GM06990 (cell line): Measurements from ENCODE around the gene KCNAB3.

Experiments used
- DNase-seq: peaks from one replicate; pipeline ENCODE4 v3.0.0-alpha.2; 2011; ENCODE audit not compliant: insufficient read length; ENCODE audit errors: extremely low read depth
- H3K27me3 ChIP-seq: replicated peaks from 2 replicates; pipeline ENCODE4 v1.6.0; 2011; ENCODE audit warnings: low read length; ENCODE audit not compliant: control insufficient read depth, insufficient read depth
- H3K36me3 ChIP-seq: 2 replicates; pipeline ENCODE4 v1.5.1; 2011; ENCODE audit warnings: low read length; ENCODE audit not compliant: control insufficient read depth, insufficient read depth
- H3K4me3 ChIP-seq: replicated peaks from 2 replicates; pipeline ENCODE4 v1.5.1; 2011; ENCODE audit warnings: low read depth, mild to moderate bottlenecking, control low read depth, low read length
- TF ChIP-seq, protein P1 (sequence below): IDR thresholded peaks from 2 replicates; pipeline ENCODE4 v1.5.1; 2011; ENCODE audit warnings: low read length, control low read depth, mild to moderate bottlenecking, inconsistent platforms; ENCODE audit not compliant: insufficient read depth, poor library complexity, severe bottlenecking

KCNAB3 gene

DNA sequence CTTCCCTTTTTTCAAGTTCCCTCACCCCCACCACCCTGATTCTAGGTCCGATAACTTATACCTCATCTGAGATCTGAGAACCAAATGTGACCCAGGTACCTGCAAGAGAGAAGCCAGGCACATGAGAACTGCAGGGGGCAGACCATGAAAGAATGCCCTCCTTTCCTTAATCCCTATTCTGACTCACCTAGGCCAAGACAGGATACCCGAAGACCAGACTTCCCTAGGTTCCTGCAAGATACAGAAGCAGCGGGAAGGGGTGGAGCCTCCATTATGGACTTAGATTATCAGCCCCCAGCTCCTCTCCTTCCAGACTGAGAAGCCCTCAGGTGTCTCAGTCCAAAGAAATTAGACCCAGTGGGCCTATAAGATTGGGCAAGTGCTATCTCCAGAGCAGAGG, 2.1 kb downstream of the KCNAB3 start:
- peaks cover 3% of the 10 kb centered on the region for H3K36me3 ChIP-seq
- H3K27me3 ChIP-seq, result no peaks in the 10 kb centered on the region
- TF ChIP-seq, protein P1, sequence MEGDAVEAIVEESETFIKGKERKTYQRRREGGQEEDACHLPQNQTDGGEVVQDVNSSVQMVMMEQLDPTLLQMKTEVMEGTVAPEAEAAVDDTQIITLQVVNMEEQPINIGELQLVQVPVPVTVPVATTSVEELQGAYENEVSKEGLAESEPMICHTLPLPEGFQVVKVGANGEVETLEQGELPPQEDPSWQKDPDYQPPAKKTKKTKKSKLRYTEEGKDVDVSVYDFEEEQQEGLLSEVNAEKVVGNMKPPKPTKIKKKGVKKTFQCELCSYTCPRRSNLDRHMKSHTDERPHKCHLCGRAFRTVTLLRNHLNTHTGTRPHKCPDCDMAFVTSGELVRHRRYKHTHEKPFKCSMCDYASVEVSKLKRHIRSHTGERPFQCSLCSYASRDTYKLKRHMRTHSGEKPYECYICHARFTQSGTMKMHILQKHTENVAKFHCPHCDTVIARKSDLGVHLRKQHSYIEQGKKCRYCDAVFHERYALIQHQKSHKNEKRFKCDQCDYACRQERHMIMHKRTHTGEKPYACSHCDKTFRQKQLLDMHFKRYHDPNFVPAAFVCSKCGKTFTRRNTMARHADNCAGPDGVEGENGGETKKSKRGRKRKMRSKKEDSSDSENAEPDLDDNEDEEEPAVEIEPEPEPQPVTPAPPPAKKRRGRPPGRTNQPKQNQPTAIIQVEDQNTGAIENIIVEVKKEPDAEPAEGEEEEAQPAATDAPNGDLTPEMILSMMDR, result no peak
- H3K4me3 ChIP-seq, result no peak overlapping the region
- DNase-seq, result no peak

DNA sequence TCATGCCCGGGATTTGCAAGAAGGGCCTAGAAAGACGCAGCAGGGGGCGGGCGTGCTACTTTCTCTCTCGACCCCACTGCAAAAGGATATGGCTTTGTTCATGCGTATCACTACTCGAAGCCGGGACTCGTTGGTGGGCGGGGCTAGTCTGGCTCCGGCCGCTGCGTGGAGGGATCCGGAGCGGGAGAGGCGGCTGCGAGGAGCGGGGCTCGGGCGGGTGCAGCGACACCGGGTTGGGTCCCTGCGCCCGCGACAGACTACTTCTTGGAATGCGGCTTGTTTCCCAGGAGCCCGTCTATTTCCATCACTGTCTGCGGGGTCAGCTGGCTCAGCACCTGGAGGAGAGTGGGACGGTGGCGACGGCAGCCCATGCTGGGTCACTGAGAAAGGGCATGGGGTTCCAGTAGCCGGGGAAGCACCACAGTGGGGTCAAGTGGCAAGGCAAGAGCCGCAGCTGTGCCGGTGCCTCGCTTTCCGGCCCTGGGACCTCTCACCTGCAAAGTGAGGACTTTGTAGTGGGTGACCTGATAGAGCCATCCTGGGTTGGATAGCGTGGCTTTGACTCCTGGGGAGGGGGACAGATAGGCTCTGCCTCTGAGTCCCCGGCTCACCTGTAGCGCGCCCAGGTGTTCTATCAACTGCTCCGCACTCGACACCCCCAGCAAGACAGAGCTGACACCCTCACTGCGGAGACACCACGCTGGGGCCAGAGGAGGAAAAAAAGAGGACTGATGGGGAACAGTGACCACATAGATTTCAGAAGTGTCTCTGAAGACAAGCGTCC, 6.6 kb downstream of the KCNAB3 start:
- peak; percentile 70 for DNase-seq
- Histone ChIP-seq H3K27me3 (no peaks in the 10 kb centered on the region), H3K4me3 (no peak overlapping the region; the same call in 1 of the 2 replicates), H3K36me3 (peaks cover 3% of the 10 kb centered on the region)
- TF ChIP-seq, protein P1, result no peak

DNA sequence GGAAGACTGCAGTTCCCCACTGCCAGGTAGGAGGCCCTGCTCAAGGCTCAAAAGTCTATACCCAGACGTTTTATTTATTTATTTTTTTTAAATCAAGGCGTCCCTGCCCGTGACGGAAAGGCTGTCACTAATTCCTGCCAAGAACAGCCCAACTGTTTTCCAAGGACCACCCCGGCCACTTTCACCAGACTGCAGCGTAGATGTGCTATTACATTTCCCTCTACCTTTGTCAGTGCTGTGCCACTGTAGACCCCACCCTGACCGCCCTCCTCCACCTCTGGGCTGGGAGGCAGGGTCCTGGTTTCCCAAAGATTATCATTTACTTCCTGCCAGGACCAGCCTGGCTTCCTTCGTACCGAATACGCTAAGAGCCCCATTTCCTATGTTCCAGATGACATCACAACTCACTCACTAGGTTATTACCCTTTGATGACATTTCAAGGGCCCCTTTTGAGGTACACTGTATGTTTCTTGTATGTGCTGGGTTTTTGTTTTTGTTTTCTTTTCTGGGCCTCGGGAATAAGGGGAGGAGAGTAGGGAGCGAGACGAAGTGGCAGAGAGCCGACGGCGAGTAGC, 7.3 kb downstream of the KCNAB3 start:
- no peaks in the 10 kb centered on the region for H3K27me3 ChIP-seq
- TF ChIP-seq, protein P1, result no peak
- H3K4me3 ChIP-seq, result no peak overlapping the region
- DNase-seq, result no peak
- H3K36me3 ChIP-seq, result peaks cover 2% of the 10 kb centered on the region

DNA sequence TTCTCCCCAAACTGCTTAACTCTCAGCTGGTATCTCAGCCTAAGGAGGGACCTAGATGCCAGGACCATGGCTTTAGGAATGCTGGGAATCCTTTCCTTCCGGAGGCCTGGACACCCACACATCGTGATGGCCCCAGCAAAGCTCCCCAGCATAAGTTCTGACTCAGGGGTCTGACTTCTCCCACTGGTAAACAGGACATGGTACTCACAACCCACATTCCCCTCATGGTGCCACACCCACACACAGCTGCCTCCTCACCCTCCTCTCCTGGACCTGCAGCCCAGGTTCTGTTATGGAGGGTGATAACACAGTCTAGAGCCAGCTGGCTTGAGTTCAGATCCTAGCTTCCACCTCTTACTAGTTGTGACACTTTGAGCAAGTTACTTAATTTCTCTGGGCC, 12.8 kb downstream of the KCNAB3 start:
- TF ChIP-seq, protein P1, result no peak
- H3K4me3 ChIP-seq, result no peak overlapping the region
- DNase-seq, result no peak

DNA sequence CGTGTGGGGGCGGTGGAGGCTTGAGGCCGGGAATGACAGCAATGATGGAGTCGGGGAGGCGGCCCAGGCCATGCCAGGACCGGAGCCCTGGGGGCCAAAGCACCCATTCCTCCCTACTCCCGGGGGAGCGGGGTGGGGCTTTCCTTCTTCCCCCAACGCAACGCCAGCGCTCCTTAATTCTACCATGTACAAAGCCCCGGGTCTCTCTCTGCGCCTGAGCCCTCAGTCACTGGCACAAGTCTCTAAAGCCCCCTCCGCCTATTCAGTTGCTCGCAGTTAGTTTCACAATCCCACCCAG, 13.3 kb downstream of the KCNAB3 start:
- peaks cover 7% of the 10 kb centered on the region for H3K36me3 ChIP-seq
- H3K4me3 ChIP-seq, result peak overlapping the region; percentile 57
- TF ChIP-seq, protein P1, result no peak
- no peaks in the 10 kb centered on the region for H3K27me3 ChIP-seq
- DNase-seq, result no peak

More for the DNA sequence above, 12.8 kb downstream of the KCNAB3 start:
- Histone ChIP-seq H3K27me3 (no peaks in the 10 kb centered on the region), H3K36me3 (peaks cover 3% of the 10 kb centered on the region)
